ENCODE measurements around the gene RNASE8. TPM values are rescaled to one million over a fixed set of nuclear protein-coding genes. Genes with fewer than 3 reads are reported as not detected.
A peak's percentile ranks its signal among the peaks of the same experiment; 100 is the strongest.

RNASE8 gene
- total RNA-seq, 2 donors from 2014 or later = not detected

GRCh38 chr14:21023817-21024584, 33.6 kb upstream of the RNASE8 start:
- peaks cover 33% of the 10 kb centered on the region for H3K4me1 ChIP-seq
- peaks cover 0 to 7% of the 10 kb centered on the region in 2 donors for H3K36me3 ChIP-seq (replicated peaks in 1 of 2; ENCODE audit: insufficient read depth in 1 of 2, low read depth in 2 of 2)
- TF ChIP-seq CTCF (IDR thresholded peaks at IDR 0.05) (no peak), POLR2A (IDR thresholded peaks at IDR 0.05) (no peak)
- no peaks in the 10 kb centered on the region for H3K9me3 ChIP-seq
- peak in 2 of 4 donors; percentile 39 to 41 for DNase-seq
- H3K27ac ChIP-seq = peak overlapping the region; percentile 69 to 77 (median 74)
- peak; percentile 36 for ATAC-seq
- 9 to 13% methylated on average over 17 of the region's 17 CpGs for WGBS, 2 donors
- intact Hi-C loops (cut with DNase I) = no loop called here
- no peaks in the 10 kb centered on the region for H3K27me3 ChIP-seq
- H3K4me3 ChIP-seq = peak overlapping the region; percentile 26 to 46

- TF ChIP-seq CTCF (IDR thresholded peaks at IDR 0.05) (no peak), POLR2A (IDR thresholded peaks at IDR 0.05) (peak; percentile 45 to 65 (median 62))
- Histone ChIP-seq H3K27ac (peak within 1 kb of the TSS; percentile 69 to 77 (median 74)), H3K4me3 (peak within 1 kb of the TSS; percentile 26 to 46), H3K4me1 (peaks cover 33% of the 10 kb centered on the region), H3K9me3 (no peaks in the 10 kb centered on the region), H3K27me3 (no peaks in the 10 kb centered on the region), H3K36me3 (replicated peaks in 1 of 2; ENCODE audit: insufficient read depth in 1 of 2, low read depth in 2 of 2) (peaks cover 0 to 3% of the 10 kb centered on the region in 2 donors)
- intact Hi-C loops (cut with DNase I) = no loop called here
- DNase-seq (peak; percentile 83 to 91 (median 88)), ATAC-seq (peak; percentile 88)
- WGBS, 2 donors = 0 to 1% methylated on average over 34 to 61 of the region's 72 CpGs
These were observed 32.8 kb upstream of the RNASE8 start, which contains the start of gene NDRG2 for GRCh38 chr14:21024585-21025370. NDRG2 (minus strand) TSS chr14:21025061; CDS start chr14:21023315, 1,746 bp downstream.

- H3K27me3 ChIP-seq = no peaks in the 10 kb centered on the region
- DNase-seq (peak; percentile 47 to 69 (median 58)), ATAC-seq (peak; percentile 27)
- peak overlapping the region; percentile 69 to 77 (median 74) for H3K27ac ChIP-seq
- intact Hi-C loops (cut with DNase I) = no loop called here
- peaks cover 33% of the 10 kb centered on the region for H3K4me1 ChIP-seq
- H3K9me3 ChIP-seq = no peaks in the 10 kb centered on the region
- peak in 1 of 7 experiments; percentile 12 for TF ChIP-seq CTCF (IDR thresholded peaks at IDR 0.05)
- no peak for TF ChIP-seq POLR2A (IDR thresholded peaks at IDR 0.05)
- no peaks in the 10 kb centered on the region for H3K36me3 ChIP-seq (replicated peaks in 1 of 2; ENCODE audit: insufficient read depth in 1 of 2, low read depth in 2 of 2)
- WGBS, 2 donors = 19 to 24% methylated on average over 22 to 34 of the region's 58 CpGs
- peak overlapping the region; percentile 26 to 46 for H3K4me3 ChIP-seq
These were observed 32.0 kb upstream of the RNASE8 start for GRCh38 chr14:21025371-21026273.

- H3K36me3 ChIP-seq (replicated peaks in 1 of 2; ENCODE audit: insufficient read depth in 1 of 2, low read depth in 2 of 2) = no peaks in the 10 kb centered on the region
- H3K9me3 ChIP-seq = no peaks in the 10 kb centered on the region
- DNase-seq (no peak), ATAC-seq (no peak)
- intact Hi-C loops (cut with DNase I) = no loop called here
- no peak overlapping the region for H3K4me3 ChIP-seq
- H3K27me3 ChIP-seq = no peaks in the 10 kb centered on the region
- WGBS, 2 donors = 53 to 59% methylated on average over 5 to 7 of the region's 7 CpGs
- TF ChIP-seq POLR2A (IDR thresholded peaks at IDR 0.05) (no peak), CTCF (IDR thresholded peaks at IDR 0.05) (no peak)
- H3K27ac ChIP-seq = peak overlapping the region; percentile 69 to 77 (median 74)
- peaks cover 33% of the 10 kb centered on the region for H3K4me1 ChIP-seq
These were observed 31.2 kb upstream of the RNASE8 start for GRCh38 chr14:21026274-21026987.
